Umbilical cord (tissue), 2 donors: ENCODE data around the gene TMEM175. TPM values are rescaled to one million over a fixed set of nuclear protein-coding genes. Genes with fewer than 3 reads are reported as not detected.

ENCODE experiments used
- DNase-seq: peaks from one replicate; pipeline ENCODE4 v3.0.0-alpha.2; 2015; ENCODE audit warnings: low spot score
- total RNA-seq: library from RNA; depleted of rRNA; stranded (reverse); fragments of >200 nt; gene quantifications from one replicate; pipeline ENCODE4 v1.2.3, GENCODE V29; 2014; ENCODE audit warnings: low replicate concordance; ENCODE audit not compliant: insufficient read depth

TMEM175 gene
- total RNA-seq, 1 donor from 2014 or later = 39.7 TPM

GRCh38 chr4:958696-959337, 26.6 kb downstream of the TMEM175 start:
- DNase-seq = no peak

- no peak for DNase-seq
Measured at GRCh38 chr4:959338-960139, 27.3 kb downstream of the TMEM175 start.

GRCh38 chr4:960140-960635, 27.9 kb downstream of the TMEM175 start:
- no peak for DNase-seq

- no peak for DNase-seq
Measured at GRCh38 chr4:960636-961350, 28.5 kb downstream of the TMEM175 start.

- DNase-seq = no peak
Measured at GRCh38 chr4:961351-962230, 29.3 kb downstream of the TMEM175 start.

GRCh38 chr4:962231-963208, 30.3 kb downstream of the TMEM175 start:
- no peak for DNase-seq

GRCh38 chr4:963276-964225, 31.3 kb downstream of the TMEM175 start:
- DNase-seq = no peak

- DNase-seq = no peak
Measured at GRCh38 chr4:964346-965025, 32.2 kb downstream of the TMEM175 start.

GRCh38 chr4:965048-965765, 32.9 kb downstream of the TMEM175 start:
- DNase-seq = no peak

GRCh38 chr4:965766-966134, 33.5 kb downstream of the TMEM175 start:
- DNase-seq = no peak

GRCh38 chr4:966266-967112, 34.2 kb downstream of the TMEM175 start:
- DNase-seq = no peak

- DNase-seq = no peak
Measured at GRCh38 chr4:967113-968104, 35.1 kb downstream of the TMEM175 start.

- no peak for DNase-seq
Measured at GRCh38 chr4:968221-968620, 36.0 kb downstream of the TMEM175 start.

GRCh38 chr4:968621-969394, 36.5 kb downstream of the TMEM175 start:
- peak; percentile 24 for DNase-seq
